ENCODE results near the gene TAF8. TPM values are rescaled to one million over a fixed set of nuclear protein-coding genes. Genes with fewer than 3 reads are reported as not detected.
"Not testable (repeated sequence)": the region's sequence is repeated elsewhere in the genome, so short reads cannot be mapped to it uniquely, and the experiment has no call there.

The TAF8 gene
- total RNA-seq, 1 donor from 2014 or later: 38.8 TPM

- intact Hi-C loops (cut with micrococcal nuclease): loop anchor here (2.0 kb wide), 1 partner anchor 61 kb away; no protein-coding TSS in a partner anchor
- not testable (repeated sequence) for H3K27me3 Mint-ChIP-seq (ENCODE audit: low read depth); H3K36me3 Mint-ChIP-seq (ENCODE audit: low read depth); DNase-seq (ENCODE audit: low spot score); H3K9me3 Mint-ChIP-seq
- Mint-ChIP-seq H3K27ac (peak overlapping the region; percentile 82), H3K4me3 (ENCODE audit: low read depth) (peak overlapping the region; percentile 47), H3K4me1 (ENCODE audit: low read depth) (peaks cover 55% of the 10 kb centered on the region)
Observed at GRCh38 chr6:42037669-42038068, 12.7 kb upstream of the TAF8 start.

- peak overlapping the region; percentile 82 for H3K27ac Mint-ChIP-seq
Observed at GRCh38 chr6:42038163-42038562, 12.2 kb upstream of the TAF8 start.

GRCh38 chr6:42038811-42039408, 11.4 kb upstream of the TAF8 start:
- peak overlapping the region; percentile 93 for H3K27ac Mint-ChIP-seq
- no peak for DNase-seq (ENCODE audit: low spot score)
- peak overlapping the region; percentile 64 for H3K4me3 Mint-ChIP-seq (ENCODE audit: low read depth)
- peaks cover 59% of the 10 kb centered on the region for H3K4me1 Mint-ChIP-seq (ENCODE audit: low read depth)
- peaks cover 7% of the 10 kb centered on the region for H3K36me3 Mint-ChIP-seq (ENCODE audit: low read depth)
- H3K27me3 Mint-ChIP-seq (ENCODE audit: low read depth): no peaks in the 10 kb centered on the region
- intact Hi-C loops (cut with micrococcal nuclease): loop anchor here (1.0 to 2.0 kb wide), 4 partner anchors 17 to 118 kb away; partner anchors contain the start of genes BYSL and MED20
- H3K9me3 Mint-ChIP-seq: no peaks in the 10 kb centered on the region

More at GRCh38 chr6:42038163-42038562, 12.2 kb upstream of the TAF8 start:
- H3K36me3 Mint-ChIP-seq (ENCODE audit: low read depth): peaks cover 7% of the 10 kb centered on the region
- peak overlapping the region; percentile 47 for H3K4me3 Mint-ChIP-seq (ENCODE audit: low read depth)
- no peak for DNase-seq (ENCODE audit: low spot score)
- intact Hi-C loops (cut with micrococcal nuclease): loop anchor here (2.0 kb wide), 1 partner anchor 61 kb away; no protein-coding TSS in a partner anchor
- no peaks in the 10 kb centered on the region for H3K9me3 Mint-ChIP-seq
- H3K27me3 Mint-ChIP-seq (ENCODE audit: low read depth): no peaks in the 10 kb centered on the region
- H3K4me1 Mint-ChIP-seq (ENCODE audit: low read depth): peaks cover 55% of the 10 kb centered on the region

GRCh38 chr6:42040856-42041480, 9.4 kb upstream of the TAF8 start:
- Mint-ChIP-seq H3K9me3 (no peaks in the 10 kb centered on the region), H3K27me3 (ENCODE audit: low read depth) (no peaks in the 10 kb centered on the region), H3K4me1 (ENCODE audit: low read depth) (peaks cover 68% of the 10 kb centered on the region), H3K36me3 (ENCODE audit: low read depth) (no peaks in the 10 kb centered on the region), H3K4me3 (ENCODE audit: low read depth) (peak overlapping the region; percentile 35), H3K27ac (peak overlapping the region; percentile 93)
- intact Hi-C loops (cut with micrococcal nuclease): loop anchor here (5.0 kb wide), 1 partner anchor 34 kb away; no protein-coding TSS in a partner anchor
- no peak for DNase-seq (ENCODE audit: low spot score)

- Mint-ChIP-seq H3K4me1 (ENCODE audit: low read depth) (peaks cover 72% of the 10 kb centered on the region), H3K9me3 (no peaks in the 10 kb centered on the region), H3K4me3 (ENCODE audit: low read depth) (peak overlapping the region; percentile 35), H3K27ac (peak overlapping the region; percentile 93), H3K27me3 (ENCODE audit: low read depth) (no peaks in the 10 kb centered on the region), H3K36me3 (ENCODE audit: low read depth) (no peaks in the 10 kb centered on the region)
- no peak for DNase-seq (ENCODE audit: low spot score)
- intact Hi-C loops (cut with micrococcal nuclease): loop anchor here (5.0 kb wide), 1 partner anchor 34 kb away; no protein-coding TSS in a partner anchor
Observed at GRCh38 chr6:42041481-42042053, 8.8 kb upstream of the TAF8 start.

- no peak for DNase-seq (ENCODE audit: low spot score)
- Mint-ChIP-seq H3K27me3 (ENCODE audit: low read depth) (no peaks in the 10 kb centered on the region), H3K27ac (peak overlapping the region; percentile 93), H3K4me1 (ENCODE audit: low read depth) (peaks cover 77% of the 10 kb centered on the region), H3K9me3 (no peaks in the 10 kb centered on the region), H3K36me3 (ENCODE audit: low read depth) (no peaks in the 10 kb centered on the region), H3K4me3 (ENCODE audit: low read depth) (peak overlapping the region; percentile 35)
- intact Hi-C loops (cut with micrococcal nuclease): loop anchor here (5.0 kb wide), 1 partner anchor 35 kb away; no protein-coding TSS in a partner anchor
Observed at GRCh38 chr6:42042108-42042507, 8.2 kb upstream of the TAF8 start.

GRCh38 chr6:42043787-42044475, 6.4 kb upstream of the TAF8 start:
- intact Hi-C loops (cut with micrococcal nuclease): loop anchor here (1.0 to 5.0 kb wide), 7 partner anchors 37 to 264 kb away; partner anchors contain the start of genes PRICKLE4, TOMM6 and USP49
- Mint-ChIP-seq H3K4me1 (ENCODE audit: low read depth) (peaks cover 75% of the 10 kb centered on the region), H3K27me3 (ENCODE audit: low read depth) (no peaks in the 10 kb centered on the region), H3K36me3 (ENCODE audit: low read depth) (no peaks in the 10 kb centered on the region), H3K4me3 (ENCODE audit: low read depth) (peak overlapping the region; percentile 66), H3K9me3 (no peaks in the 10 kb centered on the region), H3K27ac (peak overlapping the region; percentile 66)
- peak; percentile 85 for DNase-seq (ENCODE audit: low spot score)

GRCh38 chr6:42045538-42046460, 4.5 kb upstream of the TAF8 start:
- Mint-ChIP-seq H3K4me3 (ENCODE audit: low read depth) (peak overlapping the region; percentile 40), H3K27ac (peak overlapping the region; percentile 76), H3K36me3 (ENCODE audit: low read depth) (peaks cover 4% of the 10 kb centered on the region), H3K4me1 (ENCODE audit: low read depth) (peaks cover 70% of the 10 kb centered on the region), H3K27me3 (ENCODE audit: low read depth) (no peaks in the 10 kb centered on the region), H3K9me3 (no peaks in the 10 kb centered on the region)
- intact Hi-C loops (cut with micrococcal nuclease): no loop called here
- peak; percentile 62 for DNase-seq (ENCODE audit: low spot score)

- intact Hi-C loops (cut with micrococcal nuclease): no loop called here
- Mint-ChIP-seq H3K27ac (peak overlapping the region; percentile 2), H3K4me3 (ENCODE audit: low read depth) (peak overlapping the region; percentile 40), H3K4me1 (ENCODE audit: low read depth) (peaks cover 68% of the 10 kb centered on the region), H3K9me3 (no peaks in the 10 kb centered on the region), H3K27me3 (ENCODE audit: low read depth) (no peaks in the 10 kb centered on the region), H3K36me3 (ENCODE audit: low read depth) (peaks cover 11% of the 10 kb centered on the region)
- no peak for DNase-seq (ENCODE audit: low spot score)
Observed at GRCh38 chr6:42046464-42047212, 3.7 kb upstream of the TAF8 start.

GRCh38 chr6:42047213-42047590, 3.1 kb upstream of the TAF8 start:
- peaks cover 15% of the 10 kb centered on the region for H3K36me3 Mint-ChIP-seq (ENCODE audit: low read depth)
- no peaks in the 10 kb centered on the region for H3K27me3 Mint-ChIP-seq (ENCODE audit: low read depth)
- H3K27ac Mint-ChIP-seq: peak overlapping the region; percentile 2
- peak overlapping the region; percentile 40 for H3K4me3 Mint-ChIP-seq (ENCODE audit: low read depth)
- peaks cover 67% of the 10 kb centered on the region for H3K4me1 Mint-ChIP-seq (ENCODE audit: low read depth)
- no peaks in the 10 kb centered on the region for H3K9me3 Mint-ChIP-seq
- intact Hi-C loops (cut with micrococcal nuclease): no loop called here
- no peak for DNase-seq (ENCODE audit: low spot score)

GRCh38 chr6:42047790-42048405, 2.4 kb upstream of the TAF8 start:
- peak overlapping the region; percentile 86 for H3K4me3 Mint-ChIP-seq (ENCODE audit: low read depth)
- H3K36me3 Mint-ChIP-seq (ENCODE audit: low read depth): peaks cover 20% of the 10 kb centered on the region
- no peak for DNase-seq (ENCODE audit: low spot score)
- intact Hi-C loops (cut with micrococcal nuclease): no loop called here
- H3K9me3 Mint-ChIP-seq: no peaks in the 10 kb centered on the region
- H3K27ac Mint-ChIP-seq: peak overlapping the region; percentile 21
- H3K4me1 Mint-ChIP-seq (ENCODE audit: low read depth): peaks cover 64% of the 10 kb centered on the region
- no peaks in the 10 kb centered on the region for H3K27me3 Mint-ChIP-seq (ENCODE audit: low read depth)

Data from activated T-helper 2 cell treated with anti-CD3 and anti-CD28 coated beads, Interferon-gamma antibody, Interleukin-2, Interleukin-4, amounts not matched to agents 10 μg/mL and 5 μg/mL and 100 μg/mL, durations not matched to agents 14 hours and 24 hours and 36 hours (primary cell).